A549 (cell line): ENCODE results near the gene OCSTAMP. TPM values are rescaled to one million over a fixed set of nuclear protein-coding genes. Genes with fewer than 3 reads are reported as not detected.

Source experiments
- ATAC-seq, 2 experiments: fragments of 200-7000 bp in 1 of 2; fragments of >200 bp in 1 of 2; cut with Nextera tagmentation in 1 of 2; cut with Tn5 transposase in 1 of 2; 3 replicates each; pipeline versions ENCODE4 v1.8.0 to v1.9.1; 2018 to 2020; ENCODE audit warnings: mild to moderate bottlenecking in 1 of 2, moderate library complexity in 1 of 2
- CTCF ChIA-PET: fragments of 300-600 bp; sonication (Branson Sonifier 250); formaldehyde crosslinking; extraction: SDS; loops from one replicate; lab custom pipeline; 2021; ENCODE audit warnings: antibody characterized with exemption, inconsistent platforms; lab: Yijun Ruan, JAX
- POLR2A ChIA-PET: fragments of 350-600 bp; formaldehyde crosslinking; extraction: SDS; loops from one replicate; lab custom pipeline; 2021; ENCODE audit warnings: antibody characterized with exemption, inconsistent platforms; lab: Yijun Ruan, JAX
- DNase-seq, 2 experiments: peaks; one replicate each; pipeline versions ENCODE4 v3.0.0 to v3.0.0-alpha.2; 2011 to 2016; ENCODE audit warnings: low read depth in 1 of 2, low spot score in 1 of 2
- FAIRE-seq: peaks from 2 replicates; lab custom pipeline; 2011; peaks lifted over from hg19 to GRCh38; lab: Jason Lieb, UNC
- H3K27ac ChIP-seq, 2 experiments: fragments of >200 bp; sonication (Bioruptor Twin); formaldehyde crosslinking; 3 replicates each; pipeline ENCODE4 v1.5.1; 2016 to 2017
- H3K4me1 ChIP-seq: fragments of >200 bp; sonication (Bioruptor Twin); formaldehyde crosslinking; 3 replicates; pipeline ENCODE4 v1.6.1; 2016
- H3K4me2 ChIP-seq: fragments of >200 bp; sonication (Bioruptor Twin); formaldehyde crosslinking; 3 replicates; pipeline ENCODE4 v1.6.1; 2016
- H3K4me3 ChIP-seq: fragments of >200 bp; sonication (Bioruptor Twin); formaldehyde crosslinking; 3 replicates; pipeline ENCODE4 v1.5.1; 2016
- H3K9me3 ChIP-seq: fragments of >200 bp; sonication (Bioruptor Twin); formaldehyde crosslinking; 3 replicates; pipeline ENCODE4 v1.6.1; 2016
- CHD2 ChIP-seq: fragments of 150-350 bp; IDR thresholded peaks from 2 replicates; pipeline ENCODE4 v1.6.1; 2014; ENCODE audit warnings: low read length; ENCODE audit not compliant: partially characterized antibody
- CHD4 ChIP-seq: fragments of 200-600 bp; sonication (generic); IDR thresholded peaks from 2 replicates; pipeline ENCODE4 v1.6.1; 2016; ENCODE audit warnings: antibody characterized with exemption, mild to moderate bottlenecking, borderline replicate concordance
- EHF ChIP-seq: fragments of 250-450 bp; sonication (Bioruptor Pico); IDR thresholded peaks from 2 replicates; pipeline ENCODE4 v1.5.0; 2020; ENCODE audit warnings: mild to moderate bottlenecking
- FOSL2 ChIP-seq, 2 experiments: fragments of 450-650 bp in 1 of 2; fragments of >200 bp in 1 of 2; sonication (Bioruptor Twin) in 1 of 2; formaldehyde crosslinking; IDR thresholded peaks; 2 replicates each; pipeline versions ENCODE4 v1.5.0 to v1.6.1; 2016 to 2020; ENCODE audit warnings: mild to moderate bottlenecking in 1 of 2, moderate library complexity in 1 of 2
- GATA3 ChIP-seq: IDR thresholded peaks from 2 replicates; pipeline ENCODE4 v1.6.1; 2012; ENCODE audit warnings: borderline replicate concordance
- HDAC2 ChIP-seq: fragments of 200-600 bp; sonication (generic); IDR thresholded peaks from 2 replicates; pipeline ENCODE4 v1.6.1; 2016
- JUN ChIP-seq, 2 experiments: fragments of >200 bp; sonication (Bioruptor Twin); formaldehyde crosslinking; IDR thresholded peaks; 2 replicates in 1 of 2; 3 replicates in 1 of 2; pipeline ENCODE4 v1.6.1; 2016 to 2017
- JUNB ChIP-seq: fragments of >200 bp; sonication (Bioruptor Twin); formaldehyde crosslinking; IDR thresholded peaks from 2 replicates; pipeline ENCODE4 v1.6.1; 2016
- KDM5A ChIP-seq: fragments of 200-600 bp; sonication (generic); IDR thresholded peaks from 2 replicates; pipeline ENCODE4 v1.6.1; 2016; ENCODE audit warnings: antibody characterized with exemption, mild to moderate bottlenecking
- MAFK ChIP-seq: fragments of 450-650 bp; IDR thresholded peaks from 2 replicates; pipeline ENCODE4 v1.6.1; 2014; ENCODE audit not compliant: partially characterized antibody
- MYC ChIP-seq: IDR thresholded peaks from 2 replicates; pipeline ENCODE4 v1.6.1; 2012; ENCODE audit warnings: mild to moderate bottlenecking, inconsistent platforms, low read length, improper control_type of control experiment, borderline replicate concordance
- NPAS2 ChIP-seq: fragments of 250-450 bp; sonication (Bioruptor Pico); IDR thresholded peaks from 2 replicates; pipeline ENCODE4 v1.8.0; 2022; ENCODE audit warnings: mild to moderate bottlenecking, moderate library complexity, borderline replicate concordance
- PHF8 ChIP-seq: fragments of 200-600 bp; sonication (generic); IDR thresholded peaks from 2 replicates; pipeline ENCODE4 v1.6.1; 2016; ENCODE audit warnings: low read depth, mild to moderate bottlenecking, antibody characterized with exemption, moderate library complexity, borderline replicate concordance
- POLR2AphosphoS2 ChIP-seq: conservative IDR thresholded peaks from 2 replicates; pipeline ENCODE4 v1.6.1; 2012; ENCODE audit warnings: low read length, improper control_type of control experiment, inconsistent platforms
- RAD21 ChIP-seq, 2 experiments: fragments of >200 bp in 1 of 2; sonication (Bioruptor Twin) in 1 of 2; formaldehyde crosslinking in 1 of 2; IDR thresholded peaks in 1 of 2; conservative IDR thresholded peaks in 1 of 2; 2 replicates in 1 of 2; 3 replicates in 1 of 2; pipeline ENCODE4 v1.6.1; 2012 to 2018; ENCODE audit warnings: inconsistent platforms in 1 of 2
- RARB ChIP-seq: fragments of 250-450 bp; sonication (Bioruptor Pico); IDR thresholded peaks from 2 replicates; pipeline ENCODE4 v1.8.0; 2021; ENCODE audit warnings: mild to moderate bottlenecking, moderate library complexity
- REST ChIP-seq: fragments of 200-600 bp; sonication (generic); IDR thresholded peaks from 2 replicates; pipeline ENCODE4 v1.6.1; 2016; ENCODE audit warnings: antibody characterized with exemption, mild to moderate bottlenecking, moderate library complexity
- RNF2 ChIP-seq: fragments of 200-600 bp; sonication (generic); IDR thresholded peaks from 2 replicates; pipeline ENCODE4 v1.6.1; 2016; ENCODE audit warnings: low read depth, mild to moderate bottlenecking, antibody characterized with exemption, moderate library complexity, borderline replicate concordance
- SREBF2 ChIP-seq: fragments of 450-650 bp; IDR thresholded peaks from 2 replicates; pipeline ENCODE4 v1.6.1; 2014; ENCODE audit warnings: mild to moderate bottlenecking, moderate library complexity
- USF2 ChIP-seq: fragments of 450-650 bp; IDR thresholded peaks from 2 replicates; pipeline ENCODE4 v1.6.1; 2014; ENCODE audit warnings: antibody characterized with exemption
- ZNF302 ChIP-seq: fragments of 250-450 bp; sonication (Bioruptor Pico); IDR thresholded peaks from 2 replicates; pipeline ENCODE4 v1.9.0; 2021; ENCODE audit warnings: inconsistent platforms, mild to moderate bottlenecking, moderate library complexity
- ZSCAN20 ChIP-seq: fragments of 250-450 bp; sonication (Bioruptor Pico); IDR thresholded peaks from 2 replicates; pipeline ENCODE4 v1.8.0; 2022; ENCODE audit warnings: mild to moderate bottlenecking, moderate library complexity
- WGBS: methylation state at CpG from one replicate; pipeline ENCODE4 v1.1.6; 2017; ENCODE audit errors: missing lambda C conversion rate; 5-methylcytosine and 5-hydroxymethylcytosine counted together
- polyA plus RNA-seq, 4 experiments: library from polyadenylated mRNA; depleted of rRNA in 3 of 4; stranded (reverse); fragments of >200 nt; fragmentation: RNase III in 1 of 4; extraction: RNeasy Plus Mini Kit Qiagen cat#74134 plus additional on column Dnase treatment in 1 of 4; gene quantifications; 2 replicates in 3 of 4; 3 replicates in 1 of 4; pipeline ENCODE4 v1.2.3, GENCODE V29; 2011 to 2017
- TF ChIP-seq, protein P1 (sequence below): IDR thresholded peaks from 2 replicates; pipeline ENCODE4 v1.6.1; 2012
- TF ChIP-seq, protein P2 (sequence below): fragments of >200 bp; sonication (Bioruptor Twin); formaldehyde crosslinking; IDR thresholded peaks from 3 replicates; pipeline ENCODE4 v1.6.1; 2016

The OCSTAMP gene
- polyA plus RNA-seq, 2 of the 4 experiments (the other 2 are of a cell fraction), result not detected

GRCh38 chr20:46543959-46544358, 6.5 kb downstream of the OCSTAMP start:
- Histone ChIP-seq H3K27ac (no peak overlapping the region), H3K4me1 (no peaks in the 10 kb centered on the region), H3K4me3 (no peak overlapping the region), H3K9me3 (no peaks in the 10 kb centered on the region), H3K4me2 (no peak overlapping the region)
- ATAC-seq, result no peak
- TF ChIP-seq SREBF2, result no peak
- TF ChIP-seq USF2, result no peak
- no peak for TF ChIP-seq RARB (CRISPR knock-in tag)
- no peak for TF ChIP-seq NPAS2 (CRISPR knock-in tag)
- TF ChIP-seq PHF8, result no peak
- TF ChIP-seq MAFK, result no peak
- no peak for TF ChIP-seq JUNB
- TF ChIP-seq GATA3, result no peak
- TF ChIP-seq FOSL2 (IDR thresholded peaks at IDR 0.05), result no peak
- no peak for TF ChIP-seq FOSL2 (CRISPR knock-in tag; IDR thresholded peaks at IDR 0.05)
- no peak for TF ChIP-seq KDM5A
- no peak for TF ChIP-seq CHD2
- TF ChIP-seq CHD4, result no peak
- TF ChIP-seq, protein P1, sequence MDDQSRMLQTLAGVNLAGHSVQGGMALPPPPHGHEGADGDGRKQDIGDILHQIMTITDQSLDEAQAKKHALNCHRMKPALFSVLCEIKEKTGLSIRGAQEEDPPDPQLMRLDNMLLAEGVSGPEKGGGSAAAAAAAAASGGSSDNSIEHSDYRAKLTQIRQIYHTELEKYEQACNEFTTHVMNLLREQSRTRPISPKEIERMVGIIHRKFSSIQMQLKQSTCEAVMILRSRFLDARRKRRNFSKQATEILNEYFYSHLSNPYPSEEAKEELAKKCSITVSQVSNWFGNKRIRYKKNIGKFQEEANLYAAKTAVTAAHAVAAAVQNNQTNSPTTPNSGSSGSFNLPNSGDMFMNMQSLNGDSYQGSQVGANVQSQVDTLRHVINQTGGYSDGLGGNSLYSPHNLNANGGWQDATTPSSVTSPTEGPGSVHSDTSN, result no peak
- TF ChIP-seq RAD21 (conservative IDR thresholded peaks at IDR 0.05 in 1 of 2, IDR thresholded peaks at IDR 0.05 in 1 of 2), result no peak
- TF ChIP-seq EHF, result no peak
- no peak for TF ChIP-seq RNF2
- TF ChIP-seq, protein P2, sequence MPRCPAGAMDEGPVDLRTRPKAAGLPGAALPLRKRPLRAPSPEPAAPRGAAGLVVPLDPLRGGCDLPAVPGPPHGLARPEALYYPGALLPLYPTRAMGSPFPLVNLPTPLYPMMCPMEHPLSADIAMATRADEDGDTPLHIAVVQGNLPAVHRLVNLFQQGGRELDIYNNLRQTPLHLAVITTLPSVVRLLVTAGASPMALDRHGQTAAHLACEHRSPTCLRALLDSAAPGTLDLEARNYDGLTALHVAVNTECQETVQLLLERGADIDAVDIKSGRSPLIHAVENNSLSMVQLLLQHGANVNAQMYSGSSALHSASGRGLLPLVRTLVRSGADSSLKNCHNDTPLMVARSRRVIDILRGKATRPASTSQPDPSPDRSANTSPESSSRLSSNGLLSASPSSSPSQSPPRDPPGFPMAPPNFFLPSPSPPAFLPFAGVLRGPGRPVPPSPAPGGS, result no peak
- no peak for TF ChIP-seq REST
- TF ChIP-seq HDAC2, result no peak
- no peak for TF ChIP-seq JUN (IDR thresholded peaks at IDR 0.05)
- ChIA-PET POLR2A (no interaction called here), CTCF (interaction anchor here (1.7 kb wide), 1 partner anchor 138 kb away, joined by 12 read pairs; no protein-coding TSS in a partner anchor)
- DNase-seq, result no peak
- no peak for FAIRE-seq
- WGBS, result 0% methylated on average over 1 of the region's 1 CpG

- 9% methylated on average over 4 of the region's 4 CpGs for WGBS
- ATAC-seq, result no peak
- Histone ChIP-seq H3K4me2 (no peak overlapping the region), H3K4me3 (no peak overlapping the region), H3K27ac (no peak overlapping the region), H3K9me3 (no peaks in the 10 kb centered on the region), H3K4me1 (no peaks in the 10 kb centered on the region)
- ChIA-PET POLR2A (no interaction called here), CTCF (no interaction called here)
- TF ChIP-seq RARB (CRISPR knock-in tag) (no peak), MYC (no peak), KDM5A (no peak), MAFK (no peak), GATA3 (no peak), POLR2AphosphoS2 (no peak), ZNF302 (CRISPR knock-in tag) (no peak), ZSCAN20 (CRISPR knock-in tag) (no peak), CHD4 (no peak)
- no peak for DNase-seq
- no peak for FAIRE-seq
Measured at GRCh38 chr20:46543033-46543432, 7.4 kb downstream of the OCSTAMP start.
